Parathyroid adenoma (tissue), 2 donors: ENCODE results near the gene GJD3.
A peak's percentile ranks its signal among the peaks of the same experiment; 100 is the strongest.

Source experiments
- H2AFZ ChIP-seq: fragments of 300-600 bp; sonication (generic); one replicate; pipeline ENCODE4 v1.7.0; 2017; ENCODE audit warnings: antibody characterized with exemption, mild to moderate bottlenecking
- H3K27ac ChIP-seq: fragments of 300-600 bp; sonication (generic); one replicate; pipeline ENCODE4 v1.7.0; 2017
- H3K27me3 ChIP-seq: fragments of 300-600 bp; sonication (generic); one replicate; pipeline ENCODE4 v1.7.0; 2017; ENCODE audit warnings: low read length; ENCODE audit not compliant: control insufficient read depth, insufficient read depth
- H3K36me3 ChIP-seq: fragments of 300-600 bp; sonication (generic); one replicate; pipeline ENCODE4 v1.7.0; 2017; ENCODE audit warnings: low read length; ENCODE audit not compliant: control insufficient read depth, insufficient read depth
- H3K4me1 ChIP-seq: fragments of 300-600 bp; sonication (generic); one replicate; pipeline ENCODE4 v1.7.0; 2017; ENCODE audit warnings: control low read depth
- H3K4me2 ChIP-seq: fragments of 300-600 bp; sonication (generic); one replicate; pipeline ENCODE4 v1.7.0; 2017; ENCODE audit warnings: low read length
- H3K4me3 ChIP-seq: fragments of 300-600 bp; sonication (generic); one replicate; pipeline ENCODE4 v1.7.0; 2017; ENCODE audit warnings: low read depth, low read length
- H3K79me2 ChIP-seq: fragments of 300-600 bp; sonication (generic); one replicate; pipeline ENCODE4 v1.7.0; 2017; ENCODE audit warnings: control low read depth
- H3K9ac ChIP-seq: fragments of 300-600 bp; sonication (generic); one replicate; pipeline ENCODE4 v1.7.0; 2017; ENCODE audit warnings: mild to moderate bottlenecking
- H3K9me3 ChIP-seq: fragments of 300-600 bp; sonication (generic); one replicate; pipeline ENCODE4 v1.7.0; 2017; ENCODE audit warnings: low read length; ENCODE audit not compliant: control insufficient read depth
- TF ChIP-seq, protein P1 (sequence below): fragments of 300-600 bp; sonication (generic); IDR thresholded peaks from one replicate; pipeline ENCODE4 v1.7.0; 2017; ENCODE audit warnings: antibody characterized with exemption, mild to moderate bottlenecking
- donor health status: primary hyperparathyroidism.

Gene GJD3

DNA sequence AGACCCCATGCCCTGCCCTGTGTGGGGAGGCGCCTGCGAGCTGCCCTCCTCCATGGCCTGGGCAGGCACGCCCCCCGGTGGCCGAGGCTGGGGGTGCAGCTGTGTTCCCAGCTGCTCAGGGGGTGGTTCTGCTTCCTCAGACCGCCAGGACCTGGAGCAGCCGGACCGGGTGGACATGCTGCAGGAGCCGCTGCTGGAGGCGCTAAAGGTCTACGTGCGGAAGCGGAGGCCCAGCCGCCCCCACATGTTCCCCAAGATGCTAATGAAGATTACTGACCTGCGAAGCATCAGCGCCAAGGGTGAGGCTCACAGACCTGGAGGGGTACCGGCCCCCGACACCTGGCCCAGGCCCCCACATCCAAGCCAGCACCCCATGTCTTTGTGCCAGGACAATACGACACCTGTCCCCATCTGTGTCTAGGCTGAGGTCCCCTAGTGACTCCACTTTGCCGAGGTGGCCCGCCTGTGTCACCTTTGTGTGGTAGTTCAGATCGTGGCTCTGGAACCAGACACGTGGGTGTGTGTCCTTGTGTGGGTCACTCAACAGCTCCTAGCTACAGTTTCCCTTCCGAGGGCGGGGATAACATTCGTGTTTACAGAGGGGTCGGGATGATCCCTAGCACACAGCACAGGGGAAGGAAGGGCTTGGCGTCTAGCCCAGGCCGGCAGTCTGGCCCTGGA is 9.3 kb downstream of the GJD3 start:
- Histone ChIP-seq H3K9ac (no peak overlapping the region), H3K4me2 (no peak overlapping the region), H2AFZ (no peak overlapping the region), H3K27ac (no peak overlapping the region), H3K4me3 (no peak overlapping the region), H3K4me1 (peaks cover 3% of the 10 kb centered on the region), H3K27me3 (no peaks in the 10 kb centered on the region), H3K36me3 (no peaks in the 10 kb centered on the region), H3K9me3 (no peaks in the 10 kb centered on the region), H3K79me2 (no peaks in the 10 kb centered on the region)
- TF ChIP-seq, protein P1, sequence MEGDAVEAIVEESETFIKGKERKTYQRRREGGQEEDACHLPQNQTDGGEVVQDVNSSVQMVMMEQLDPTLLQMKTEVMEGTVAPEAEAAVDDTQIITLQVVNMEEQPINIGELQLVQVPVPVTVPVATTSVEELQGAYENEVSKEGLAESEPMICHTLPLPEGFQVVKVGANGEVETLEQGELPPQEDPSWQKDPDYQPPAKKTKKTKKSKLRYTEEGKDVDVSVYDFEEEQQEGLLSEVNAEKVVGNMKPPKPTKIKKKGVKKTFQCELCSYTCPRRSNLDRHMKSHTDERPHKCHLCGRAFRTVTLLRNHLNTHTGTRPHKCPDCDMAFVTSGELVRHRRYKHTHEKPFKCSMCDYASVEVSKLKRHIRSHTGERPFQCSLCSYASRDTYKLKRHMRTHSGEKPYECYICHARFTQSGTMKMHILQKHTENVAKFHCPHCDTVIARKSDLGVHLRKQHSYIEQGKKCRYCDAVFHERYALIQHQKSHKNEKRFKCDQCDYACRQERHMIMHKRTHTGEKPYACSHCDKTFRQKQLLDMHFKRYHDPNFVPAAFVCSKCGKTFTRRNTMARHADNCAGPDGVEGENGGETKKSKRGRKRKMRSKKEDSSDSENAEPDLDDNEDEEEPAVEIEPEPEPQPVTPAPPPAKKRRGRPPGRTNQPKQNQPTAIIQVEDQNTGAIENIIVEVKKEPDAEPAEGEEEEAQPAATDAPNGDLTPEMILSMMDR = peak; percentile 99

DNA sequence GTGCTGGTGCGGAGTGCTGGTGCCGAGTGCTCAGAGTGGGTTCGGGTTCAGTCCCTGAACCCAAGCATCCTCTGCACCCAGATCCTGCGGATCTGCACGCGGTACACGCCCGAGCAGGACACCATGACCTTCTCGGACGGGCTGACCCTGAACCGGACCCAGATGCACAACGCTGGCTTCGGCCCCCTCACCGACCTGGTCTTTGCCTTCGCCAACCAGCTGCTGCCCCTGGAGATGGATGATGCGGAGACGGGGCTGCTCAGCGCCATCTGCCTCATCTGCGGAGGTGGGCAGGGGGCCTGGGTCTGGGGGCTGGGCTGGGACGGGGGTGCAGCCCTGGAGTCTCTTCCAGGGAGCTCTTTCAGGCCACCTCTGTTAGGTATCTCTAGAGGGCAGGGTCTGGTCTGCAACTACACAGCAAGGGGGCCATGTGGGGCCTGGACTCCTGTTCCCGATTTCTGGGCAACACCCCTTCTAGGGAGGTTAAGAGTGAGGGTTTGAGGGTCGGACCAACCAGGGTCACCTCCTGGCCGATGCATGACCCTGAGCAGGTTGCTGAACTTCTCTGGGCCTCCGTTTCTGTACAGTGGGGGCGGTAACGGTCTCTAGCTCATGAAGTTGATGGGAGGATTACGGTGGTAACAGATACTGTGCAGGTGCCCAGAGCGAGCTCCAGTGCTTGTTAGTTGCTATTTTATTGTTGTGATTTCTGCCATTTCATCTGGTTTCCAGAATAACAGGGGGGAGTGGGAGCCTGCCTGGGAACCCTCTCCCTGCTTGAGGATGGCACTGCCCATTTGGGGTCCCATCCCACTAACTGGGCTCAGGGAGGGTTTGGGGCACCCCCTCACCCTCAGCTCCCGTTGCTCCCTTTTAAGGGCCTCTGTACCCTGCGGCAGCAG is 10.1 kb downstream of the GJD3 start:
- Histone ChIP-seq H3K4me3 (no peak overlapping the region), H2AFZ (no peak overlapping the region), H3K4me1 (peaks cover 3% of the 10 kb centered on the region), H3K4me2 (no peak overlapping the region), H3K27ac (no peak overlapping the region), H3K27me3 (no peaks in the 10 kb centered on the region), H3K9me3 (no peaks in the 10 kb centered on the region), H3K9ac (no peak overlapping the region), H3K36me3 (no peaks in the 10 kb centered on the region), H3K79me2 (no peaks in the 10 kb centered on the region)
- TF ChIP-seq, protein P1 = no peak

DNA sequence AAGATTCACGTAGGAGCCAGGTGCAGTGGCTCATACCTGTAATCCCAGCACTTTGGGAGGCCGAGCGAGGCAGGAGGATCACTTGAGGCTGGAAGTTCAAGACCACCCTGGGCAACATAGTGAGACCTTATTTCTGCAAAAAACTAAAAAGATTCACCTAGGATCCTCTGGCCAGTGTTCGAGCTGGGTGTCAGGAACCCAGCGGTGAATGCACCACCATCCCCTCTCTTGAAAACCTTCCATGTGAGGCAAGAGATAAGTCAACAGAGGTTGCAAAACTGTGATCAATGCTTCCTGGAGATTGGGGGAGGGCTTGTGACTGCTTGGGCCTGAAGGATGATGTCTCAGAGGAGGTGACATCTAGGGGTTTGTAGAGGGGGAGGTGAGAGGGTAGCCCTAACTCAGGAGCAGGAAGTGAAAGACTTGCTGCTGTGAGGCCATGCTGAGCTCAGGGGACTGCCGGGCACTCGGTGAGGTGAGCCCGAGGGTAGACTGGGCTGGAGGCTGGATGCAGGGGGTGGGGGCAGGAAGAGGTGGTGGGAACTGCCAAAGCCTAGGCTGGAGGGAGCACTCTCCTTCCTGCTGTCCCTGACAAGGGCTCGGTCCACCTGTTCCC is 11.7 kb downstream of the GJD3 start:
- Histone ChIP-seq H2AFZ (no peak overlapping the region), H3K27ac (no peak overlapping the region), H3K27me3 (no peaks in the 10 kb centered on the region), H3K79me2 (peaks cover 5% of the 10 kb centered on the region), H3K9me3 (no peaks in the 10 kb centered on the region), H3K4me2 (no peak overlapping the region), H3K4me1 (peaks cover 14% of the 10 kb centered on the region), H3K9ac (no peak overlapping the region), H3K4me3 (no peak overlapping the region), H3K36me3 (no peaks in the 10 kb centered on the region)
- TF ChIP-seq, protein P1 = no peak

GRCh38 chr17:40352237-40352778 is 12.2 kb downstream of the GJD3 start:
- Histone ChIP-seq H3K9me3 (no peaks in the 10 kb centered on the region), H3K4me2 (no peak overlapping the region), H2AFZ (no peak overlapping the region), H3K36me3 (no peaks in the 10 kb centered on the region), H3K27me3 (no peaks in the 10 kb centered on the region), H3K4me3 (no peak overlapping the region), H3K79me2 (peaks cover 6% of the 10 kb centered on the region), H3K4me1 (peaks cover 15% of the 10 kb centered on the region), H3K27ac (no peak overlapping the region), H3K9ac (no peak overlapping the region)
- TF ChIP-seq, protein P1 = no peak
